Fibroblast of mammary gland (primary cell): ENCODE results near the gene GTF2IRD1.
A peak's percentile ranks its signal among the peaks of the same experiment; 100 is the strongest.

Experiments used
- DNase-seq: peaks from one replicate; pipeline ENCODE4 v3.0.0-alpha.2; 2010; ENCODE audit warnings: low read depth
- H3K4me3 ChIP-seq: 2 replicates; pipeline ENCODE4 v1.5.1; 2011; ENCODE audit warnings: low read depth, mild to moderate bottlenecking, low read length, moderate library complexity; ENCODE audit not compliant: control insufficient read depth
- TF ChIP-seq, protein P1 (sequence below): conservative IDR thresholded peaks from 2 replicates; pipeline ENCODE4 v1.5.1; 2011; ENCODE audit warnings: low read depth, low read length, inconsistent platforms; ENCODE audit not compliant: control insufficient read depth, insufficient read depth

The GTF2IRD1 gene

DNA sequence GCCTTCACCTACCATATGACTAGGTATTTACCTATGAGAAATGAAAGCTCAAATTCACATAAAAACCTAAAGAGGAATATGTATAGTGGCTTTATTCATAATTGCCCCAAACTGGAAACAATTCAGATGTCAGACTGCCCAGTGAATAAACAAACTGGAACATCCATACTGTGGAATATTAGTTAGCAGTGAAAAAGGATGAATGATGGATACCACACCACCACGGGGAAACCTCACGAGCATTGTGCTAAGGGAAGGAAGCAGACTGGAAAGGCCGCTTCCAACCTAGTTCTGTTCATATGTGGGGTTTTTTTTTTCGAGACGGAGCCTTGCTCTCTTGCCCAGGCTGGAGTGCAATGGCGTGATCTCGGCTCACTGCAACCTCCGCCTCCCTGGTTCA is 16.8 kb downstream of the GTF2IRD1 start:
- TF ChIP-seq, protein P1, sequence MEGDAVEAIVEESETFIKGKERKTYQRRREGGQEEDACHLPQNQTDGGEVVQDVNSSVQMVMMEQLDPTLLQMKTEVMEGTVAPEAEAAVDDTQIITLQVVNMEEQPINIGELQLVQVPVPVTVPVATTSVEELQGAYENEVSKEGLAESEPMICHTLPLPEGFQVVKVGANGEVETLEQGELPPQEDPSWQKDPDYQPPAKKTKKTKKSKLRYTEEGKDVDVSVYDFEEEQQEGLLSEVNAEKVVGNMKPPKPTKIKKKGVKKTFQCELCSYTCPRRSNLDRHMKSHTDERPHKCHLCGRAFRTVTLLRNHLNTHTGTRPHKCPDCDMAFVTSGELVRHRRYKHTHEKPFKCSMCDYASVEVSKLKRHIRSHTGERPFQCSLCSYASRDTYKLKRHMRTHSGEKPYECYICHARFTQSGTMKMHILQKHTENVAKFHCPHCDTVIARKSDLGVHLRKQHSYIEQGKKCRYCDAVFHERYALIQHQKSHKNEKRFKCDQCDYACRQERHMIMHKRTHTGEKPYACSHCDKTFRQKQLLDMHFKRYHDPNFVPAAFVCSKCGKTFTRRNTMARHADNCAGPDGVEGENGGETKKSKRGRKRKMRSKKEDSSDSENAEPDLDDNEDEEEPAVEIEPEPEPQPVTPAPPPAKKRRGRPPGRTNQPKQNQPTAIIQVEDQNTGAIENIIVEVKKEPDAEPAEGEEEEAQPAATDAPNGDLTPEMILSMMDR: no peak

DNA sequence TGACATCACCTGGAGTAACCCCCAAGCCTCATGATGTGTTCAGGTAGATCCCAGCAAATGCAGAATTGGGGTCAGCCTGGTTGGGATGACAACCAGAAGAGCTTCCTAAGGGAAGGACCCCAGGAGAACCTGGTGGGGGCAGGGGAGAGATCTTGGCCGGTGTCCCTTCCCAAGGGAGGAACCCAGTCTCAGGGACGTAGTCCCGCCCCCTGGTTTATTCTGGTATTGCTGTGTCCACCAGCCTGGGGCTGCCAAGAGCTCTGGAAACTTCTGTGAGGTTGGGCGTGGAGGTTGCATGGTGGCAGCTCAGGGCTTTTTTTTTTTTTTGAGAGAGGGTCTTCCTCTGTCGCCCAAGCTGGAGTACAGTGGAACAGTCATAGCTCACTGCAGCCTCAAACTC is 19.4 kb downstream of the GTF2IRD1 start:
- DNase-seq: no peak
- no peak overlapping the region for H3K4me3 ChIP-seq
- TF ChIP-seq, protein P1: no peak

More for the DNA sequence above, 16.8 kb downstream of the GTF2IRD1 start:
- no peak for DNase-seq
- no peak overlapping the region for H3K4me3 ChIP-seq

DNA sequence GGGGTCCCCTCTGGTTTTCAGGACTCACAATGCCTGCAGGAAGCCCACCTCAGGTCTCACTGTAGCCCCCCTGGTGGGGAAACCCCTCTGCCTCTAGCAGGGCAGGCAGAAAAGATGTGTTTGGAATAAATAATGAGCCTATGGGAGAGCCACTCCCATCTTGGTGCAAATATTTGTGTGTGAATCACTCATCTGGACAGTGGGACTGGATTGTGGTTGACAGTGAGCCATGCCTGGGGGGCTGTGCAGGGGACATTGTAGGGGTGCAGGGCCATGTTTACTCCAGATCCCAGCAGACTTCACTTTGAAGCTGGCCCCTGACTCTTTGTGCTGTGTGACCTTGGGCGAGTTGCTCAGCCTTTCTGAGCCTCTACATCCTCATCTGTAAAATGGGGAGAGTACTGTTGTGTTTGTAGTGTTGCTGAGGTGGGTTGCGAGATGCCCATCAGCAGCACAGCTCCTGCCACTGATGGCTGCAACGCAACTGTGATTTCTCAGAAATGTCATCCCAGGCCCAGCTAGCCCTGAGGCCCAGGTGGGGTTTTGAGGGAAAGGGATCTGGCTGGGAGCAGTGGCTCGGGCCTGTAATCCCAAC is 20.7 kb downstream of the GTF2IRD1 start:
- DNase-seq: peak; percentile 35

DNA sequence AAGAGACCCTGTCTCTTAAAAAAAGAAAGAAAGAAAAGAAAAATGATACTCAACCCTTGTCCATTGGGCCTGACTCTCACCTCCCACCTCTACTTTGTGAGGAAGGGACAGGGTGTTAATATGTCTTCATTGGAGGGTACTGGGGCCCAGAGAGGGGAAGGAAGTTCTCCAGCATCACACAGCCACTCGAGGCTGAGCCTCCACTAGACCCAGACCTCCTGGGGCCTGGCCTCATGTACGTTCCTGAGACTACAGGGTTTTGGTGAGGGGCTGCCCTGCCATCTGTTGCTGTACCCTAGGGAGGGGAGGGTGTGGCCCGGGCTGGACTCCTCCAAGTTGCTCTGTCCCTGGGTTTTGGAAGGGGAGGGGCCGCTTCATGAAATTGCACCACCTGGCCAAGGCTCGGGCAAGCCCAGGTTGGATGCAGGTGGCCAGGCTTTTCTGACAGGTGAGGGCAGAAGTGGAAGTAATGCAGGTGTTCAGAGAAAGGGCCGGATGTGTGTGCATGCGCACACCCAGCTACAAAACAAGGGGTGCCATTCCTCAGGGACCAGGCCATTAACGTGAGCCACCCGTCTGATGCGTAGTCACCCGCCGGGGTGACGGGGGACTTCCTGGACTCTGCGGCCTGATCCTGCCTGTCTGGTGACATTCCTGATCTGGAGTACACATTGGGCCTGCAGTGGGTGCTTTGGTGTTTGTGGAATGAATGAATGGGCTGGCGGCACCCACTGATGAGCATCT is 21.7 kb downstream of the GTF2IRD1 start:
- TF ChIP-seq, protein P1: no peak
- no peak overlapping the region for H3K4me3 ChIP-seq
- no peak for DNase-seq

More for the DNA sequence above, 20.7 kb downstream of the GTF2IRD1 start:
- H3K4me3 ChIP-seq: no peak overlapping the region
- TF ChIP-seq, protein P1: no peak

DNA sequence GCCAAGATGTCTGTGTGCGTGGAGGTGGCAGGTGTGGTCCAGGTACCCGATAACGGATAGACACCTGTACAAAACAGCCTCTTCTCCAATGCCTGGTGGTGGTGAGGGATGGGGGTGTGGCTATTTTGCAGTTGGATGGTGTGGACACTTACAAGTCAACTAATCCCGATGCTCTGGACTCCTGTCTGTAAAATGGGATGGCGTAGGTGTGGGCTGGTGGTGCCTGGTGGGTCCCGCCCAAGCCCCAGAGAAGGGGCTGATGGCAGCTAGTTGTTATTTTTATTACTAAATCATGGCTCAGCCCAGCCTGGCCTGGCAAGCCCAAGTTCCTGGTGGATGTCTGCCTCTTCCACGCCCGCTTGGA is 22.3 kb downstream of the GTF2IRD1 start:
- H3K4me3 ChIP-seq: no peak overlapping the region
- no peak for DNase-seq
- TF ChIP-seq, protein P1: no peak

DNA sequence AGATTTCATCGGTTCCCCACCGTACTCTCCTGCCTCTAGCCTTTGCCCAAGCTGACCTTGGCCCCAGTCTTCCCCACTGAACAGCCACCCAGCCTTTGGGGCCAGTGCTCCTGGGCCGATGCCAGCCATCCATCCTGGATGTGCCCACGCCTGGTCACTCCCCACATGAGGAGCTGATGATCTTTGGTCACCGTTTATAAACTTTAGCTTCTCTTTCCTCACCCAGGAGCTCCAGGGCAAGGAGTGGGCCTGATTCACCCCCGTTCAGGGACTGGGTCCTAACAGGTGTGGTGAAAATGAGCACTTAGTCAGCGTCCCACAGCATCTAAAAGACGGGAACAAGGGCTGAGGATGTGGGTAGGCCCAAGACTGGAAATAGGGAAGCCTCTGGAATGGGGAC is 22.9 kb downstream of the GTF2IRD1 start:
- H3K4me3 ChIP-seq: no peak overlapping the region
- TF ChIP-seq, protein P1: no peak
- no peak for DNase-seq
